Osteocyte (in vitro differentiated cells): ENCODE data around the gene RBM44. TPM values are rescaled to one million over a fixed set of nuclear protein-coding genes. Genes with fewer than 3 reads are reported as not detected.

ENCODE experiments used
- DNase-seq: peaks from one replicate; pipeline ENCODE4 v3.0.0; 2021; ENCODE audit warnings: mixed read lengths; ENCODE audit not compliant: unreplicated experiment; ENCODE audit errors: extremely low spot score
- H3K27ac Mint-ChIP-seq: one replicate; pipeline ENCODE4 v1.8.0; 2021; ENCODE audit warnings: mild to moderate bottlenecking, mixed read lengths; ENCODE audit not compliant: unreplicated experiment
- H3K27me3 Mint-ChIP-seq: one replicate; pipeline ENCODE4 v1.8.0; 2021; ENCODE audit warnings: mixed read lengths; ENCODE audit not compliant: unreplicated experiment
- H3K36me3 Mint-ChIP-seq: one replicate; pipeline ENCODE4 v1.8.0; 2021; ENCODE audit warnings: mixed read lengths; ENCODE audit not compliant: unreplicated experiment
- H3K4me1 Mint-ChIP-seq: one replicate; pipeline ENCODE4 v1.8.0; 2021; ENCODE audit warnings: mixed read lengths; ENCODE audit not compliant: unreplicated experiment
- H3K4me3 Mint-ChIP-seq: one replicate; pipeline ENCODE4 v1.8.0; 2021; ENCODE audit warnings: mild to moderate bottlenecking, moderate library complexity, mixed read lengths; ENCODE audit not compliant: unreplicated experiment
- H3K9me3 Mint-ChIP-seq: one replicate; pipeline ENCODE4 v1.8.0; 2021; ENCODE audit warnings: mixed read lengths; ENCODE audit not compliant: unreplicated experiment
- total RNA-seq: library from RNA; stranded (reverse); gene quantifications from 2 replicates; pipeline ENCODE4 v1.2.1, GENCODE V29; 2021
- TF ChIP-seq, protein P1 (sequence below): fragments of 200-600 bp; sonication (generic); IDR thresholded peaks from 2 replicates; pipeline ENCODE4 v1.5.0; 2021; ENCODE audit warnings: antibody characterized with exemption, mild to moderate bottlenecking, moderate library complexity

RBM44 gene
- total RNA-seq, 1 donor from 2014 or later: 0.46 TPM

GRCh38 chr2:237816531-237816930 lies 18.0 kb downstream of the RBM44 start:
- Mint-ChIP-seq H3K4me1 (peaks cover 34% of the 10 kb centered on the region), H3K4me3 (no peak overlapping the region), H3K27ac (no peak overlapping the region), H3K9me3 (no peaks in the 10 kb centered on the region), H3K36me3 (no peaks in the 10 kb centered on the region), H3K27me3 (peaks cover 12% of the 10 kb centered on the region)
- TF ChIP-seq, protein P1, sequence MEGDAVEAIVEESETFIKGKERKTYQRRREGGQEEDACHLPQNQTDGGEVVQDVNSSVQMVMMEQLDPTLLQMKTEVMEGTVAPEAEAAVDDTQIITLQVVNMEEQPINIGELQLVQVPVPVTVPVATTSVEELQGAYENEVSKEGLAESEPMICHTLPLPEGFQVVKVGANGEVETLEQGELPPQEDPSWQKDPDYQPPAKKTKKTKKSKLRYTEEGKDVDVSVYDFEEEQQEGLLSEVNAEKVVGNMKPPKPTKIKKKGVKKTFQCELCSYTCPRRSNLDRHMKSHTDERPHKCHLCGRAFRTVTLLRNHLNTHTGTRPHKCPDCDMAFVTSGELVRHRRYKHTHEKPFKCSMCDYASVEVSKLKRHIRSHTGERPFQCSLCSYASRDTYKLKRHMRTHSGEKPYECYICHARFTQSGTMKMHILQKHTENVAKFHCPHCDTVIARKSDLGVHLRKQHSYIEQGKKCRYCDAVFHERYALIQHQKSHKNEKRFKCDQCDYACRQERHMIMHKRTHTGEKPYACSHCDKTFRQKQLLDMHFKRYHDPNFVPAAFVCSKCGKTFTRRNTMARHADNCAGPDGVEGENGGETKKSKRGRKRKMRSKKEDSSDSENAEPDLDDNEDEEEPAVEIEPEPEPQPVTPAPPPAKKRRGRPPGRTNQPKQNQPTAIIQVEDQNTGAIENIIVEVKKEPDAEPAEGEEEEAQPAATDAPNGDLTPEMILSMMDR: no peak
- no peak for DNase-seq

DNA sequence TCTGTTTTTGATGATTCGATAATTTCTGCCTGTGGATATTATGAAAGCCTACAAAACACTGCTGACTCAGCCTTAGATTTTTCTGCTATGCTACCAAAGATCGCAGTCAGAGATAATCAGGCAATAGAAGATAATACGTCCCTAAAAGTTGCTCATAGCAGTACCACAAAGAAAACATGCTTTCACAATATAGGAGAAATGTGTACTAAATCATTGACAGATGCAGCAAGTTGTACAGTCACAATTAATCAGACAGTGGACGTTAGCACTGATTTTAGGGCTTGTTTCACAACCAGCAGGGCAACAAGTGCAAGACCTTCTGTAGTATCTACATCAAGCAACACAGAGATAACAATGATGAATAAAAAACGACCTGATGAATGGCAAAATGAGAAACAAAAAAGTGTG lies 19.5 kb downstream of the RBM44 start:
- no peaks in the 10 kb centered on the region for H3K9me3 Mint-ChIP-seq
- H3K27me3 Mint-ChIP-seq: peaks cover 4% of the 10 kb centered on the region
- H3K36me3 Mint-ChIP-seq: no peaks in the 10 kb centered on the region
- peaks cover 34% of the 10 kb centered on the region for H3K4me1 Mint-ChIP-seq
- DNase-seq: no peak
- no peak overlapping the region for H3K4me3 Mint-ChIP-seq
- TF ChIP-seq, protein P1: no peak
- peak overlapping the region; percentile 1 for H3K27ac Mint-ChIP-seq

DNA sequence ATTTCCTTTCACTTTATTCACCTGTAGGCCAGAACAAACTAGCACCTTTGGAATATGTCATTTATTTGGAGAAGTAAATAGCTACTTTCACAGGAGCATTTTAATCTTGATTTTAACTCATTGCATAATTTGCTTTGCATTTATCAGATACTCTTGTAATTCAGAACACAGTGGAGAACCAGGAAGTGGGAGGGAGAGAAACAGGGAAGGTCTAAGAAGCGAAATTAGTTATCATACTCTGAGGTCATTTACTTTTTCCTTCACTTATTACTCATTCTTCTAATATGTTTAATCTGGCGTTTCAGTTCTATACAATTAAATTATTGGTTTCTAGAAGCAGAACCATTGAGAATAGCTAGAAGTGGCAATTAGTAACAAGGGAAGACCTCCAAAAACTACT lies 20.7 kb downstream of the RBM44 start:
- DNase-seq: no peak

DNA sequence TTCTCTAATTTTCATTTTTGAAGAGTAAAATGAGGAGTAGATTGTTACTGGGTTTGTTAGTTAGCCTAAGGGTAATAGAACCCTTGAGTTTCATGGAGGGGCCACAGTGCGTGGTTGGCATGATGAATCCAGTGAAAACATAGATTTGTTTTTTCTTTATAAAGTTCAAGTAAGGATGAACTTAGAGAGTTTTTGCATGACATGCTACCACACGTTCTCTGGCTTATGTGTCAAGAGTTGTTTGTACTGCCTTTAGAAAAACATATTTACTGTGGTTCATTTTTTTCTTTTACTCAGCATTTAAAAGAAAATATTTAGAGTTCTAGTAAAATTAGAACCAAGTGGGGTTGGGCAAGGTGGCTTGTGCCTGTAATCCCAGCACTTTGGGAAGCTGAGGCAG lies 21.8 kb downstream of the RBM44 start:
- no peaks in the 10 kb centered on the region for H3K9me3 Mint-ChIP-seq
- no peaks in the 10 kb centered on the region for H3K27me3 Mint-ChIP-seq
- peaks cover 34% of the 10 kb centered on the region for H3K4me1 Mint-ChIP-seq
- H3K4me3 Mint-ChIP-seq: no peak overlapping the region
- H3K27ac Mint-ChIP-seq: peak overlapping the region; percentile 81
- H3K36me3 Mint-ChIP-seq: no peaks in the 10 kb centered on the region
- DNase-seq: no peak
- TF ChIP-seq, protein P1: no peak

More for the DNA sequence above, 20.7 kb downstream of the RBM44 start:
- TF ChIP-seq, protein P1: no peak
- Mint-ChIP-seq H3K27ac (no peak overlapping the region), H3K27me3 (peaks cover 3% of the 10 kb centered on the region), H3K9me3 (no peaks in the 10 kb centered on the region), H3K4me1 (peaks cover 34% of the 10 kb centered on the region), H3K36me3 (no peaks in the 10 kb centered on the region), H3K4me3 (no peak overlapping the region)

- no peaks in the 10 kb centered on the region for H3K27me3 Mint-ChIP-seq
- no peak overlapping the region for H3K4me3 Mint-ChIP-seq
- DNase-seq: no peak
- peaks cover 20% of the 10 kb centered on the region for H3K4me1 Mint-ChIP-seq
- TF ChIP-seq, protein P1: no peak
- H3K27ac Mint-ChIP-seq: no peak overlapping the region
- H3K9me3 Mint-ChIP-seq: no peaks in the 10 kb centered on the region
- no peaks in the 10 kb centered on the region for H3K36me3 Mint-ChIP-seq
Measured at GRCh38 chr2:237823544-237823943, 25.0 kb downstream of the RBM44 start.
